DND-41 (cell line): Measurements from ENCODE around the gene LRP1.

Source experiments
- CTCF ChIP-seq: IDR thresholded peaks from 2 replicates; pipeline ENCODE4 v1.5.1; 2012; ENCODE audit warnings: borderline replicate concordance, low read length, moderate library complexity, mild to moderate bottlenecking; ENCODE audit not compliant: poor library complexity, severe bottlenecking; ENCODE audit errors: extremely low read depth
- EZH2 ChIP-seq: IDR thresholded peaks from 3 replicates; pipeline ENCODE4 v1.6.1; 2012; ENCODE audit warnings: borderline replicate concordance, low read depth, mild to moderate bottlenecking, moderate library complexity, low read length, inconsistent platforms; ENCODE audit not compliant: severe bottlenecking

- no peak for TF ChIP-seq EZH2
- TF ChIP-seq CTCF, result no peak
Measured at GRCh38 chr12:57118711-57119271, 9.5 kb upstream of the LRP1 start.
